GM19023 (cell line): Measurements from ENCODE around the gene EXOC6B.
"Not testable (repeated sequence)": the region's sequence is repeated elsewhere in the genome, so short reads cannot be mapped to it uniquely, and the experiment has no call there.

Experiments used
- ATAC-seq: cut with Tn5 transposase; IDR thresholded peaks from one replicate; pipeline ENCODE4 v1.9.1; 2021; ENCODE audit warnings: mild to moderate bottlenecking, moderate library complexity; ENCODE audit not compliant: unreplicated experiment

Gene EXOC6B

GRCh38 chr2:72555943-72556342 lies 269.9 kb downstream of the EXOC6B start:
- ATAC-seq = no peak

GRCh38 chr2:72555363-72555762 lies 270.5 kb downstream of the EXOC6B start:
- not testable (repeated sequence) for ATAC-seq

- not testable (repeated sequence) for ATAC-seq
Observed at GRCh38 chr2:72554910-72555309, 270.9 kb downstream of the EXOC6B start.

GRCh38 chr2:72554381-72554780 lies 271.5 kb downstream of the EXOC6B start:
- ATAC-seq = no peak

GRCh38 chr2:72548081-72548764 lies 277.6 kb downstream of the EXOC6B start:
- ATAC-seq = no peak

GRCh38 chr2:72545790-72546189 lies 280.0 kb downstream of the EXOC6B start:
- no peak for ATAC-seq

- ATAC-seq = no peak
Observed at GRCh38 chr2:72544554-72544953, 281.3 kb downstream of the EXOC6B start.

GRCh38 chr2:72543497-72544216 lies 282.2 kb downstream of the EXOC6B start:
- ATAC-seq = no peak

- ATAC-seq = no peak
Observed at GRCh38 chr2:72539071-72539552, 286.7 kb downstream of the EXOC6B start.

- no peak for ATAC-seq
Observed at GRCh38 chr2:72538486-72538885, 287.3 kb downstream of the EXOC6B start.

- ATAC-seq = not testable (repeated sequence)
Observed at GRCh38 chr2:72535586-72535985, 290.2 kb downstream of the EXOC6B start.

GRCh38 chr2:72533765-72534164 lies 292.1 kb downstream of the EXOC6B start:
- ATAC-seq = no peak

GRCh38 chr2:72527424-72527823 lies 298.4 kb downstream of the EXOC6B start:
- ATAC-seq = no peak

GRCh38 chr2:72526623-72527022 lies 299.2 kb downstream of the EXOC6B start:
- no peak for ATAC-seq

- ATAC-seq = no peak
Observed at GRCh38 chr2:72524071-72524470, 301.8 kb downstream of the EXOC6B start.

- ATAC-seq = no peak
Observed at GRCh38 chr2:72515696-72516095, 310.1 kb downstream of the EXOC6B start.

- ATAC-seq = no peak
Observed at GRCh38 chr2:72513011-72513410, 312.8 kb downstream of the EXOC6B start.

- ATAC-seq = no peak
Observed at GRCh38 chr2:72512376-72512775, 313.5 kb downstream of the EXOC6B start.

- no peak for ATAC-seq
Observed at GRCh38 chr2:72511906-72512305, 313.9 kb downstream of the EXOC6B start.

- no peak for ATAC-seq
Observed at GRCh38 chr2:72497763-72498162, 328.1 kb downstream of the EXOC6B start.

GRCh38 chr2:72496479-72496878 lies 329.4 kb downstream of the EXOC6B start:
- ATAC-seq = no peak

- no peak for ATAC-seq
Observed at GRCh38 chr2:72494392-72494791, 331.4 kb downstream of the EXOC6B start.
